K562 (cell line): ENCODE results near the gene NRXN3.

Source experiments
- CBFB ChIP-seq: sonication (generic); formaldehyde crosslinking; IDR thresholded peaks from 2 replicates; pipeline ENCODE4 v1.4.0; 2020; ENCODE audit warnings: mild to moderate bottlenecking, missing genetic modification reagents
- FOXK2 ChIP-seq, 2 experiments: fragments of 450-650 bp; IDR thresholded peaks in 1 of 2; conservative IDR thresholded peaks in 1 of 2; 2 replicates each; pipeline ENCODE4 v1.6.1; 2016; ENCODE audit warnings: low read depth in 2 of 2, mild to moderate bottlenecking in 1 of 2
- JUND ChIP-seq, 2 experiments: IDR thresholded peaks; 2 replicates in 1 of 2; 3 replicates in 1 of 2; pipeline ENCODE4 v1.6.1; 2011; ENCODE audit warnings: borderline replicate concordance in 2 of 2, low read depth in 2 of 2, low read length in 2 of 2, improper control_type of control experiment in 1 of 2, missing biosample characterization in 1 of 2, missing genetic modification characterization in 1 of 2, missing genetic modification reagents in 1 of 2
- MCM5 ChIP-seq: fragments of 450-650 bp; IDR thresholded peaks from 2 replicates; pipeline ENCODE4 v1.6.1; 2016; ENCODE audit warnings: low read depth
- RBM25 ChIP-seq: fragments of 200-400 bp; formaldehyde crosslinking; IDR thresholded peaks from 2 replicates; pipeline ENCODE4 v1.6.1; 2018; ENCODE audit warnings: low read length, low read depth, moderate library complexity; ENCODE audit not compliant: severe bottlenecking
- SP1 ChIP-seq: sonication (generic); formaldehyde crosslinking; IDR thresholded peaks from 2 replicates; pipeline ENCODE4 v1.8.1; 2022; ENCODE audit warnings: mild to moderate bottlenecking, missing genetic modification reagents
- TAF1 ChIP-seq: IDR thresholded peaks from 2 replicates; pipeline ENCODE4 v1.6.1; 2011; ENCODE audit warnings: mild to moderate bottlenecking, low read length, moderate library complexity; ENCODE audit not compliant: insufficient read depth, control insufficient read depth, severe bottlenecking; ENCODE audit errors: extremely low read depth
- YY1 ChIP-seq, 3 experiments: IDR thresholded peaks; 2 replicates each; pipeline ENCODE4 v1.6.1; 2011; ENCODE audit warnings: low read length in 2 of 3, mild to moderate bottlenecking in 2 of 3, moderate library complexity in 2 of 3, borderline replicate concordance in 1 of 3, control low read depth in 1 of 3, low read depth in 1 of 3; ENCODE audit not compliant: insufficient read depth in 3 of 3, insufficient replicate concordance in 2 of 3, control insufficient read depth in 1 of 3, insufficient read length in 1 of 3; ENCODE audit errors: extremely low read depth in 1 of 3
- ZFP36 ChIP-seq: fragments of 150-350 bp; IDR thresholded peaks from 2 replicates; pipeline ENCODE4 v1.6.1; 2018; ENCODE audit warnings: low read length, low read depth; ENCODE audit not compliant: partially characterized antibody
- ZNF354B ChIP-seq: fragments of 250-450 bp; sonication (Bioruptor Pico); IDR thresholded peaks from 2 replicates; pipeline ENCODE4 v1.4.0; 2020
- TF ChIP-seq, protein P1 (sequence below): sonication (generic); formaldehyde crosslinking; IDR thresholded peaks from 2 replicates; pipeline ENCODE4 v1.8.0; 2022; ENCODE audit warnings: mild to moderate bottlenecking, missing genetic modification reagents
- TF ChIP-seq, protein P2 (sequence below): fragments of 450-650 bp; IDR thresholded peaks from 2 replicates; pipeline ENCODE4 v1.6.1; 2017; ENCODE audit warnings: antibody characterized with exemption, mild to moderate bottlenecking

DNA sequence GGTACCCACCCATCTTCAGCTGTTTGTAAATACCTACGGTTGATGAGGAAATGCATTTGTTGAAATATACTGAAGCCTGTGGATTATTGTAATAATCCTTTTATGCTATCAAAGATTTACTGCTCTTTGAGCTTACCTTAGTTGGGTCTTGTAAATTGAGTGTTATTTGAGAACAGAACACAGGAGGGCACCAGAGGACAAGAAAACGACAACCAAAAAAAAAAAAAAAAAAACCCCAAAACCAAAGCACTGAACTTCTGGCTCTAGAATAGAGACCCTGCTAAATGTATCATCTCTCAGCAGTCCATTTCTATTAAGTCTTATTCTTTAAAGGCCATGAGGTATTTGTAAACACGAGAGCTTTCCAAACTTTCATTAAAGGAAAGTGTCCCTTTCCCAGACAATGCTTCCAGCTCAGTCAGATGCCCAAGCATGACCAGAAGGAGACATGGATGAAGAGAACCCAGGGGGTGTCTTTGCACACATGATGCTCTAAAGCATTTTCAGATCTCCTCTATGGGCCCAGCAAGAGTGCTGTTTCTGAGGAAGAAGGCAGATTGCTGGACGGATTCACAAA, 763.9 kb downstream of the NRXN3 start:
- TF ChIP-seq FOXK2 (conservative IDR thresholded peaks at IDR 0.05 in 1 of 2, IDR thresholded peaks at IDR 0.05 in 1 of 2; ENCODE audit: low read depth in 2 of 2) (no peak), MCM5 (no peak), SP1 (CRISPR knock-in tag) (no peak), TAF1 (no peak), CBFB (CRISPR knock-in tag) (no peak), JUND (IDR thresholded peaks at IDR 0.05; ENCODE audit: borderline replicate concordance, low read depth, low read length) (no peak), JUND (tag; IDR thresholded peaks at IDR 0.05; ENCODE audit: borderline replicate concordance, low read depth, low read length) (no peak), RBM25 (no peak), ZFP36 (no peak), YY1 (IDR thresholded peaks at IDR 0.05; ENCODE audit: borderline replicate concordance in 1 of 3, control insufficient read depth in 1 of 3, extremely low read depth in 1 of 3, insufficient read depth in 3 of 3, insufficient read length in 1 of 3, insufficient replicate concordance in 2 of 3, low read depth in 1 of 3, low read length in 2 of 3) (no peak), ZNF354B (CRISPR knock-in tag) (no peak)
- TF ChIP-seq, protein P1, sequence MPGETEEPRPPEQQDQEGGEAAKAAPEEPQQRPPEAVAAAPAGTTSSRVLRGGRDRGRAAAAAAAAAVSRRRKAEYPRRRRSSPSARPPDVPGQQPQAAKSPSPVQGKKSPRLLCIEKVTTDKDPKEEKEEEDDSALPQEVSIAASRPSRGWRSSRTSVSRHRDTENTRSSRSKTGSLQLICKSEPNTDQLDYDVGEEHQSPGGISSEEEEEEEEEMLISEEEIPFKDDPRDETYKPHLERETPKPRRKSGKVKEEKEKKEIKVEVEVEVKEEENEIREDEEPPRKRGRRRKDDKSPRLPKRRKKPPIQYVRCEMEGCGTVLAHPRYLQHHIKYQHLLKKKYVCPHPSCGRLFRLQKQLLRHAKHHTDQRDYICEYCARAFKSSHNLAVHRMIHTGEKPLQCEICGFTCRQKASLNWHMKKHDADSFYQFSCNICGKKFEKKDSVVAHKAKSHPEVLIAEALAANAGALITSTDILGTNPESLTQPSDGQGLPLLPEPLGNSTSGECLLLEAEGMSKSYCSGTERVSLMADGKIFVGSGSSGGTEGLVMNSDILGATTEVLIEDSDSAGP (CRISPR knock-in tag), result no peak
- TF ChIP-seq, protein P2, sequence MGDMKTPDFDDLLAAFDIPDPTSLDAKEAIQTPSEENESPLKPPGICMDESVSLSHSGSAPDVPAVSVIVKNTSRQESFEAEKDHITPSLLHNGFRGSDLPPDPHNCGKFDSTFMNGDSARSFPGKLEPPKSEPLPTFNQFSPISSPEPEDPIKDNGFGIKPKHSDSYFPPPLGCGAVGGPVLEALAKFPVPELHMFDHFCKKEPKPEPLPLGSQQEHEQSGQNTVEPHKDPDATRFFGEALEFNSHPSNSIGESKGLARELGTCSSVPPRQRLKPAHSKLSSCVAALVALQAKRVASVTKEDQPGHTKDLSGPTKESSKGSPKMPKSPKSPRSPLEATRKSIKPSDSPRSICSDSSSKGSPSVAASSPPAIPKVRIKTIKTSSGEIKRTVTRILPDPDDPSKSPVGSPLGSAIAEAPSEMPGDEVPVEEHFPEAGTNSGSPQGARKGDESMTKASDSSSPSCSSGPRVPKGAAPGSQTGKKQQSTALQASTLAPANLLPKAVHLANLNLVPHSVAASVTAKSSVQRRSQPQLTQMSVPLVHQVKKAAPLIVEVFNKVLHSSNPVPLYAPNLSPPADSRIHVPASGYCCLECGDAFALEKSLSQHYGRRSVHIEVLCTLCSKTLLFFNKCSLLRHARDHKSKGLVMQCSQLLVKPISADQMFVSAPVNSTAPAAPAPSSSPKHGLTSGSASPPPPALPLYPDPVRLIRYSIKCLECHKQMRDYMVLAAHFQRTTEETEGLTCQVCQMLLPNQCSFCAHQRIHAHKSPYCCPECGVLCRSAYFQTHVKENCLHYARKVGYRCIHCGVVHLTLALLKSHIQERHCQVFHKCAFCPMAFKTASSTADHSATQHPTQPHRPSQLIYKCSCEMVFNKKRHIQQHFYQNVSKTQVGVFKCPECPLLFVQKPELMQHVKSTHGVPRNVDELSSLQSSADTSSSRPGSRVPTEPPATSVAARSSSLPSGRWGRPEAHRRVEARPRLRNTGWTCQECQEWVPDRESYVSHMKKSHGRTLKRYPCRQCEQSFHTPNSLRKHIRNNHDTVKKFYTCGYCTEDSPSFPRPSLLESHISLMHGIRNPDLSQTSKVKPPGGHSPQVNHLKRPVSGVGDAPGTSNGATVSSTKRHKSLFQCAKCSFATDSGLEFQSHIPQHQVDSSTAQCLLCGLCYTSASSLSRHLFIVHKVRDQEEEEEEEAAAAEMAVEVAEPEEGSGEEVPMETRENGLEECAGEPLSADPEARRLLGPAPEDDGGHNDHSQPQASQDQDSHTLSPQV, result no peak
